ENCODE data around the gene GRID2.

Gene GRID2

GRCh38 chr4:93770201-93770600 is 1466.4 kb downstream of the GRID2 start:
- H3K36me3 ChIP-seq (ENCODE audit: control insufficient read depth, insufficient read depth, low read length), result peaks cover 2% of the 10 kb centered on the region
- no peak overlapping the region for H3K9ac ChIP-seq (ENCODE audit: low read depth, low read length)
- H3K4me3 ChIP-seq (ENCODE audit: low read depth, low read length), result no peak overlapping the region
- H3K9me3 ChIP-seq (ENCODE audit: control insufficient read depth, insufficient read depth, low read length), result no peaks in the 10 kb centered on the region
- no peaks in the 10 kb centered on the region for H3K4me1 ChIP-seq (ENCODE audit: control insufficient read depth, insufficient read depth, low read length)
- no peaks in the 10 kb centered on the region for H3K27me3 ChIP-seq (ENCODE audit: control insufficient read depth, insufficient read depth, low read length)

DNA sequence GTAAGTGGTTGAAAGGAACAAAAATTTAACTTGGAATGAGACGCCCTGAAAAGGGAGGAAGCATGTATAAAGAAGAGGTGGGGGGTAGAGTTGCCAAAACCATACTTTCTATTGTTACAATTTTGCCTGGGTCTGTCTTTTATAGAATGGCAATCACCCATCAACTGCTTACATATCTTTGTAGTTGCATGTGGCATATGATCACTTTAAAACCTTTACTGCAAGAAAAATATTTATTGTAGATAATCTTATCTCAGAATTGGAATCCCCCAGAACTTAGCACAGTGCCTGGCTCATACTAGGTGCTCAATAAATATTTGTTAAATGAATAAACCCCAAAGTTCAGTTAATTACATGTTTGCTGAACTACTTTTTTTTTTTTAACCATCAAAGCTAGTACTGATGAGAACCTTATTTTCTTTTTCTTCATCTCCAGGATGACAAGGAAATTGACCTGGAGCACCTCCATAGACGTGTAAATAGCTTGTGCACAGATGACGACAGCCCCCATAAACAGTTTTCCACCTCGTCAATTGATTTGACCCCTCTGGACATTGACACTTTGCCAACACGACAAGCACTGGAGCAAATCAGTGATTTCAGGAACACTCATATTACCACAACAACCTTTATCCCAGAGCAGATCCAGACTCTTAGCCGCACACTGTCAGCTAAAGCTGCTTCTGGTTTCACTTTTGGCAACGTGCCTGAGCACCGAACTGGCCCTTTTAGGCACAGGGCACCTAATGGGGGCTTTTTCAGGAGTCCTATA is 1468.1 kb downstream of the GRID2 start:
- Histone ChIP-seq H3K4me1 (ENCODE audit: control insufficient read depth, insufficient read depth, low read length) (no peaks in the 10 kb centered on the region), H3K36me3 (ENCODE audit: control insufficient read depth, insufficient read depth, low read length) (peaks cover 2% of the 10 kb centered on the region), H3K9ac (ENCODE audit: low read depth, low read length) (no peak overlapping the region), H3K27me3 (ENCODE audit: control insufficient read depth, insufficient read depth, low read length) (no peaks in the 10 kb centered on the region), H3K9me3 (ENCODE audit: control insufficient read depth, insufficient read depth, low read length) (no peaks in the 10 kb centered on the region), H3K4me3 (ENCODE audit: low read depth, low read length) (no peak overlapping the region)

DNA sequence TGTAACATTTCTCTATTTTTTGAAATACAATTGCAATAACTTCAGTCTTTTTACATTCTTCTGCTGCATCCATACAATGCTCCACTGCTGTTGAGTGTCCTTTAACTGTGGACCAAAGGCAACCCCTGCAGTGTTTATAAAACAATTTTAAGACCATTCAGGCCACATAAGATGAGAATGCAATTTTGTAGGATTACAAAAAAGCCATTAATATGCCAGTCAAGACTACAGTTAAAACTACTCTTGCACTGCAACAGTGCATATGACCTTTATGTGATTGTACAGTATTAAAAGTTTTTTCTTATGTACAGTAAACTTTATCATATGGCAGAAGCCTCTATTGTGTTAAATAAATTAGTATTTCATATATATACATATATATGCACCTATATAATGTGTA is 1469.1 kb downstream of the GRID2 start:
- Histone ChIP-seq H3K27me3 (ENCODE audit: control insufficient read depth, insufficient read depth, low read length) (no peaks in the 10 kb centered on the region), H3K4me1 (ENCODE audit: control insufficient read depth, insufficient read depth, low read length) (no peaks in the 10 kb centered on the region), H3K9ac (ENCODE audit: low read depth, low read length) (no peak overlapping the region), H3K9me3 (ENCODE audit: control insufficient read depth, insufficient read depth, low read length) (no peaks in the 10 kb centered on the region), H3K4me3 (ENCODE audit: low read depth, low read length) (no peak overlapping the region), H3K36me3 (ENCODE audit: control insufficient read depth, insufficient read depth, low read length) (peaks cover 2% of the 10 kb centered on the region)

DNA sequence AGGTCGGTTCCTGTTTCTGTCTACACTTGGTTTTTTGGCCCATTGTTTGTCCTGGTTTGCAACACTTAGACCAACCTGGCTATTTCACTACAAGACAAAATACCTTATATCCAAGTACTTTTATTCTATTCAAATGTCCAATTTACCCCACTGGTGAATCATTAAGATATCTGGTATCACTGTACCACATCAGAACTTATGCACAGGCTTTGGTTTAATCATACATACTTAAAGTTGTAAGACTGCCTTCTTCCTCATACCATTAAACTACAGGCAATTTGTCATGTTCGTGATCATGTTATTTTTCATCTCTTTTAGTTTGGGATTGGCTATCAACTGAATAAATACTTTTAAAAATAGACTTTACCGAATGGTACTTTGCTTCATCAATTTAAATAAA is 1471.8 kb downstream of the GRID2 start:
- no peaks in the 10 kb centered on the region for H3K9me3 ChIP-seq (ENCODE audit: control insufficient read depth, insufficient read depth, low read length)
- H3K36me3 ChIP-seq (ENCODE audit: control insufficient read depth, insufficient read depth, low read length), result peaks cover 2% of the 10 kb centered on the region
- H3K4me3 ChIP-seq (ENCODE audit: low read depth, low read length), result no peak overlapping the region
- H3K9ac ChIP-seq (ENCODE audit: low read depth, low read length), result no peak overlapping the region
- peaks cover 7% of the 10 kb centered on the region for H3K4me1 ChIP-seq (ENCODE audit: control insufficient read depth, insufficient read depth, low read length)
- no peaks in the 10 kb centered on the region for H3K27me3 ChIP-seq (ENCODE audit: control insufficient read depth, insufficient read depth, low read length)

GRCh38 chr4:93776386-93777080 is 1472.8 kb downstream of the GRID2 start:
- H3K9ac ChIP-seq (ENCODE audit: low read depth, low read length), result no peak overlapping the region
- no peaks in the 10 kb centered on the region for H3K9me3 ChIP-seq (ENCODE audit: control insufficient read depth, insufficient read depth, low read length)
- H3K27me3 ChIP-seq (ENCODE audit: control insufficient read depth, insufficient read depth, low read length), result no peaks in the 10 kb centered on the region
- H3K4me1 ChIP-seq (ENCODE audit: control insufficient read depth, insufficient read depth, low read length), result peaks cover 7% of the 10 kb centered on the region
- no peak overlapping the region for H3K4me3 ChIP-seq (ENCODE audit: low read depth, low read length)
- H3K36me3 ChIP-seq (ENCODE audit: control insufficient read depth, insufficient read depth, low read length), result peaks cover 2% of the 10 kb centered on the region

DNA sequence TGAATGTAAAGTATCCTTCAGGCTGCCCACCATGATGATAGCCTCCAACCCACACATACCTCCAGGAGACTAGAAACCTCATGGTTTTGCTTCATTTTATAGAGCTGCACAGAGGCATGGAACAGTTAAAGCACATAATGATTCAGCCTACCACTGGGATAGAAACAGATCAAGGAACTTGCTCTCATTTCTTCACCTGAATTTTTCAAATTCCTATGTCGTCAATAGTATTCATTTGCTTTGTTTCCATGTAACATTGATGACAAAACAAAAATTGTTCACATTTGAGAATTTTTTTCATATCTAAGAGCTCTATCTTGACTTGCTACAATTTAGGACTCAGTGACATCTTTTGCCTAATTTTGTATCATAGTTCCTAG is 1473.3 kb downstream of the GRID2 start:
- H3K4me1 ChIP-seq (ENCODE audit: control insufficient read depth, insufficient read depth, low read length), result peaks cover 7% of the 10 kb centered on the region

GRCh38 chr4:93779228-93779627 is 1475.5 kb downstream of the GRID2 start:
- Histone ChIP-seq H3K27me3 (ENCODE audit: control insufficient read depth, insufficient read depth, low read length) (no peaks in the 10 kb centered on the region), H3K4me3 (ENCODE audit: low read depth, low read length) (no peak overlapping the region), H3K9ac (ENCODE audit: low read depth, low read length) (no peak overlapping the region), H3K9me3 (ENCODE audit: control insufficient read depth, insufficient read depth, low read length) (no peaks in the 10 kb centered on the region), H3K36me3 (ENCODE audit: control insufficient read depth, insufficient read depth, low read length) (no peaks in the 10 kb centered on the region), H3K4me1 (ENCODE audit: control insufficient read depth, insufficient read depth, low read length) (peaks cover 7% of the 10 kb centered on the region)

More for the DNA sequence above, 1473.3 kb downstream of the GRID2 start:
- Histone ChIP-seq H3K27me3 (ENCODE audit: control insufficient read depth, insufficient read depth, low read length) (no peaks in the 10 kb centered on the region), H3K4me3 (ENCODE audit: low read depth, low read length) (no peak overlapping the region), H3K9me3 (ENCODE audit: control insufficient read depth, insufficient read depth, low read length) (no peaks in the 10 kb centered on the region), H3K36me3 (ENCODE audit: control insufficient read depth, insufficient read depth, low read length) (peaks cover under 1% of the 10 kb centered on the region), H3K9ac (ENCODE audit: low read depth, low read length) (no peak overlapping the region)

DNA sequence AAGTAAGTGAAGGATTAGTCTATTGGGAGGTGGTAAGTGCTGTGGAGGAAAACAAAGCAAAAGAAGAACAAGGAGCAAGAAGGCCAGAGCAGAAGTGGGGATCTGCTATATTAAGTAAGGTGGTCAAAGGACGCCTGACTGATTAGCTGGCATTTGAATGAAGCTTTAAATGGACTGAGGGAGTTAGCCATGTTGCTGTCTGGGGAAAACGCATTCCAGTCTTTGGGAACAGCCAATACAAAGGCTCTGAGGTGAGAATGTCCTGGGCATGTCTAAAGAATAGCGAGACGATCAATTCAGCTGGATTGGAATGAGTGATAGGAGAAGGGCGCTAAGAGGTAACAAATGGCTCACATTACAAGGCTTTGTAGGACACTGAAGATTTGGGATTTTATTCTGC is 1476.3 kb downstream of the GRID2 start:
- Histone ChIP-seq H3K9ac (ENCODE audit: low read depth, low read length) (no peak overlapping the region), H3K9me3 (ENCODE audit: control insufficient read depth, insufficient read depth, low read length) (no peaks in the 10 kb centered on the region), H3K36me3 (ENCODE audit: control insufficient read depth, insufficient read depth, low read length) (no peaks in the 10 kb centered on the region), H3K4me1 (ENCODE audit: control insufficient read depth, insufficient read depth, low read length) (peaks cover 7% of the 10 kb centered on the region), H3K27me3 (ENCODE audit: control insufficient read depth, insufficient read depth, low read length) (no peaks in the 10 kb centered on the region), H3K4me3 (ENCODE audit: low read depth, low read length) (no peak overlapping the region)

- Histone ChIP-seq H3K36me3 (ENCODE audit: control insufficient read depth, insufficient read depth, low read length) (no peaks in the 10 kb centered on the region), H3K4me3 (ENCODE audit: low read depth, low read length) (no peak overlapping the region), H3K9ac (ENCODE audit: low read depth, low read length) (no peak overlapping the region), H3K4me1 (ENCODE audit: control insufficient read depth, insufficient read depth, low read length) (peaks cover 12% of the 10 kb centered on the region), H3K9me3 (ENCODE audit: control insufficient read depth, insufficient read depth, low read length) (no peaks in the 10 kb centered on the region), H3K27me3 (ENCODE audit: control insufficient read depth, insufficient read depth, low read length) (no peaks in the 10 kb centered on the region)
These were observed 1477.4 kb downstream of the GRID2 start for GRCh38 chr4:93781198-93781597.

GRCh38 chr4:93786149-93786548 is 1482.4 kb downstream of the GRID2 start:
- Histone ChIP-seq H3K36me3 (ENCODE audit: control insufficient read depth, insufficient read depth, low read length) (no peaks in the 10 kb centered on the region), H3K4me1 (ENCODE audit: control insufficient read depth, insufficient read depth, low read length) (peaks cover 8% of the 10 kb centered on the region), H3K27me3 (ENCODE audit: control insufficient read depth, insufficient read depth, low read length) (no peaks in the 10 kb centered on the region), H3K4me3 (ENCODE audit: low read depth, low read length) (no peak overlapping the region), H3K9me3 (ENCODE audit: control insufficient read depth, insufficient read depth, low read length) (no peaks in the 10 kb centered on the region), H3K9ac (ENCODE audit: low read depth, low read length) (no peak overlapping the region)

GRCh38 chr4:93788712-93789111 is 1484.9 kb downstream of the GRID2 start:
- H3K4me3 ChIP-seq (ENCODE audit: low read depth, low read length), result no peak overlapping the region
- H3K9me3 ChIP-seq (ENCODE audit: control insufficient read depth, insufficient read depth, low read length), result no peaks in the 10 kb centered on the region
- H3K9ac ChIP-seq (ENCODE audit: low read depth, low read length), result no peak overlapping the region
- peaks cover 16% of the 10 kb centered on the region for H3K4me1 ChIP-seq (ENCODE audit: control insufficient read depth, insufficient read depth, low read length)
- no peaks in the 10 kb centered on the region for H3K27me3 ChIP-seq (ENCODE audit: control insufficient read depth, insufficient read depth, low read length)
- H3K36me3 ChIP-seq (ENCODE audit: control insufficient read depth, insufficient read depth, low read length), result no peaks in the 10 kb centered on the region

GRCh38 chr4:93791570-93792195 is 1487.9 kb downstream of the GRID2 start:
- H3K4me3 ChIP-seq (ENCODE audit: low read depth, low read length), result no peak overlapping the region
- H3K27me3 ChIP-seq (ENCODE audit: control insufficient read depth, insufficient read depth, low read length), result no peaks in the 10 kb centered on the region
- H3K9me3 ChIP-seq (ENCODE audit: control insufficient read depth, insufficient read depth, low read length), result no peaks in the 10 kb centered on the region
- H3K9ac ChIP-seq (ENCODE audit: low read depth, low read length), result no peak overlapping the region
- H3K36me3 ChIP-seq (ENCODE audit: control insufficient read depth, insufficient read depth, low read length), result no peaks in the 10 kb centered on the region
- H3K4me1 ChIP-seq (ENCODE audit: control insufficient read depth, insufficient read depth, low read length), result peaks cover 8% of the 10 kb centered on the region
